Measurements from ENCODE around the gene HTRA3.

DNA sequence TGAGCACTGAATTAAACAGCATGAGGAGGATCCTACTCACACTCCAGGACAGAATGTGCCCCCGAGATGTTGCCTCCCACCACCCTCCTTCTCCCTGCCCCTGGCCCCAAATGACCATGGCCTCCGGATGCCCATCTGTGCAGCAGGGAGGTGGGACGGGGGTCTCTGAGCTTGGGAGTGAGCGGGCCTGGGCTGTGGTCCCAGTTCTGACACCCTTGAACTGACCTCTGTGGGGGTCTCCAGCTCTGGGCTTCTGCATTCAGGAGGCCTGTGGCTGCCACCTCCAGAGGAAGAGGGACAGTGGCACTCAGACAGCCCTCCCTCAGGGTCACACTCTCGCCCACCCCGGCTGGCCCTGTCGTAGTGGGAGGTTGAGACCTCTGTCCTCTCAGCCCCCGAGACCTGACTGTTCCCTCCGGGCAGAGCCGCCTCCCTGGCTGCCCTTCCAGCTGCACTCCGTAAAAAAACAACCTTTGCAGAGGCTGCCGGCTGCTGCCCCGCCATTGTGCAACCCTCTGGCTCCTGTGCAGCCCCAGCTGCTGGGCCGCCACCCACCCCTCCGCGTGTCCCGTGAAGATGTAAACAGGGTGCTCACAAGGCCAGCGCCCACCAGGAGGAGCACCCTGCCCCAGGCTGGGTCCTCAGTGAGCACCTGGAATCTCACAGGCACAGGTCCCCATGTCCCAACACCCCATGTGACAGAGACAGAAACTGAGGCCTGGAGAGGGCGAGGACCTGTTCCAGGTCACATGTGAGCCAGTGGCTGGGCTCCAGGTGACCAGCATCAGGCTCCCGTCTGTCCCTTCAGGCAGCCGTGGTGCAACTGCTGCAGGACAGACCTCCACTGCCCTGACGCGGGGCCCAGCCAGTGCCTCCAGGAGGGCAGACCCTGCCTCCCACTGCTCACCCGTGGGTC is 39.6 kb downstream of the HTRA3 start:
- TF ChIP-seq EZH2 (IDR thresholded peaks at IDR 0.05; ENCODE audit: insufficient read depth, low read length), result no peak
- TF ChIP-seq, protein P1, sequence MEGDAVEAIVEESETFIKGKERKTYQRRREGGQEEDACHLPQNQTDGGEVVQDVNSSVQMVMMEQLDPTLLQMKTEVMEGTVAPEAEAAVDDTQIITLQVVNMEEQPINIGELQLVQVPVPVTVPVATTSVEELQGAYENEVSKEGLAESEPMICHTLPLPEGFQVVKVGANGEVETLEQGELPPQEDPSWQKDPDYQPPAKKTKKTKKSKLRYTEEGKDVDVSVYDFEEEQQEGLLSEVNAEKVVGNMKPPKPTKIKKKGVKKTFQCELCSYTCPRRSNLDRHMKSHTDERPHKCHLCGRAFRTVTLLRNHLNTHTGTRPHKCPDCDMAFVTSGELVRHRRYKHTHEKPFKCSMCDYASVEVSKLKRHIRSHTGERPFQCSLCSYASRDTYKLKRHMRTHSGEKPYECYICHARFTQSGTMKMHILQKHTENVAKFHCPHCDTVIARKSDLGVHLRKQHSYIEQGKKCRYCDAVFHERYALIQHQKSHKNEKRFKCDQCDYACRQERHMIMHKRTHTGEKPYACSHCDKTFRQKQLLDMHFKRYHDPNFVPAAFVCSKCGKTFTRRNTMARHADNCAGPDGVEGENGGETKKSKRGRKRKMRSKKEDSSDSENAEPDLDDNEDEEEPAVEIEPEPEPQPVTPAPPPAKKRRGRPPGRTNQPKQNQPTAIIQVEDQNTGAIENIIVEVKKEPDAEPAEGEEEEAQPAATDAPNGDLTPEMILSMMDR (IDR thresholded peaks at IDR 0.05; ENCODE audit: insufficient read depth, low read depth, low read length), result no peak

All from astrocyte (in vitro differentiated cells and primary cell).